22Rv1 (cell line): Measurements from ENCODE around the gene PAK5.

Source experiments
- CTCF ChIP-seq: fragments of 450-650 bp; IDR thresholded peaks from 2 replicates; pipeline ENCODE4 v1.5.1; 2017; ENCODE audit warnings: mild to moderate bottlenecking
- ZFX ChIP-seq: fragments of 450-650 bp; IDR thresholded peaks from 2 replicates; pipeline ENCODE4 v1.6.1; 2017; ENCODE audit warnings: antibody characterized with exemption, borderline replicate concordance

GRCh38 chr20:9594284-9594875 lies 244.5 kb downstream of the PAK5 start:
- TF ChIP-seq CTCF (no peak), ZFX (no peak)
